MM.1S (cell line): Measurements from ENCODE around the gene STK32C.
"Not testable (repeated sequence)": the region's sequence is repeated elsewhere in the genome, so short reads cannot be mapped to it uniquely, and the experiment has no call there.

ENCODE experiments used
- DNase-seq: peaks from one replicate; pipeline ENCODE4 v3.0.0-alpha.2; 2015
- H2AFZ ChIP-seq: fragments of 300-600 bp; sonication (generic); 2 replicates; pipeline ENCODE4 v1.6.0; 2016; ENCODE audit warnings: antibody characterized with exemption, low read length
- H3F3A ChIP-seq: fragments of 300-600 bp; sonication (generic); 2 replicates; pipeline ENCODE4 v1.6.1; 2016; ENCODE audit warnings: mild to moderate bottlenecking, antibody characterized with exemption, low read length, moderate library complexity, mixed read lengths; ENCODE audit not compliant: insufficient read depth
- H3K27ac ChIP-seq: fragments of 300-600 bp; sonication (generic); 2 replicates; pipeline ENCODE4 v1.5.1; 2016; ENCODE audit warnings: mild to moderate bottlenecking, low read length
- H3K27me3 ChIP-seq: fragments of 300-600 bp; sonication (generic); replicated peaks from 2 replicates; pipeline ENCODE4 v1.6.0; 2016; ENCODE audit warnings: low read length; ENCODE audit not compliant: insufficient read depth
- H3K36me3 ChIP-seq: fragments of 300-600 bp; sonication (generic); replicated peaks from 2 replicates; pipeline ENCODE4 v1.6.1; 2016; ENCODE audit warnings: mild to moderate bottlenecking, low read length, mixed read lengths; ENCODE audit not compliant: insufficient read depth
- H3K4me1 ChIP-seq: fragments of 300-600 bp; sonication (generic); 2 replicates; pipeline ENCODE4 v1.6.1; 2016; ENCODE audit warnings: low read length, mixed read lengths
- H3K4me2 ChIP-seq: fragments of 300-600 bp; sonication (generic); 2 replicates; pipeline ENCODE4 v1.6.0; 2016; ENCODE audit warnings: low read depth, low read length
- H3K4me3 ChIP-seq: fragments of 300-600 bp; sonication (generic); 2 replicates; pipeline ENCODE4 v1.5.1; 2016; ENCODE audit warnings: low read length, mixed read lengths
- H3K79me2 ChIP-seq: fragments of 300-600 bp; sonication (generic); 2 replicates; pipeline ENCODE4 v1.6.1; 2016; ENCODE audit warnings: mixed run types, low read length, mixed read lengths
- H3K9ac ChIP-seq: fragments of 300-600 bp; sonication (generic); 2 replicates; pipeline ENCODE4 v1.6.1; 2016; ENCODE audit warnings: low read length, mixed read lengths
- H3K9me2 ChIP-seq: fragments of 300-600 bp; sonication (generic); replicated peaks from 2 replicates; pipeline ENCODE4 v1.6.1; 2016; ENCODE audit warnings: mild to moderate bottlenecking, low read length, mixed read lengths; ENCODE audit not compliant: insufficient read depth
- H3K9me3 ChIP-seq: fragments of 300-600 bp; sonication (generic); replicated peaks from 2 replicates; pipeline ENCODE4 v1.6.1; 2016; ENCODE audit warnings: mild to moderate bottlenecking, low read length, mixed read lengths; ENCODE audit not compliant: insufficient read depth
- H4K20me1 ChIP-seq: fragments of 300-600 bp; sonication (generic); 2 replicates; pipeline ENCODE4 v1.6.1; 2016; ENCODE audit warnings: mild to moderate bottlenecking, low read length, moderate library complexity, mixed read lengths; ENCODE audit not compliant: insufficient read depth
- EZH2 ChIP-seq: fragments of 300-600 bp; sonication (generic); optimal IDR thresholded peaks from 2 replicates; pipeline ENCODE3; 2017; ENCODE audit warnings: low read depth, mild to moderate bottlenecking, antibody characterized with exemption, low read length, mixed read lengths
- EZH2phosphoT487 ChIP-seq: fragments of 300-600 bp; sonication (generic); IDR thresholded peaks from 2 replicates; pipeline ENCODE4 v1.6.1; 2018; ENCODE audit warnings: antibody characterized with exemption, low read length
- TF ChIP-seq, protein P1 (sequence below): fragments of 300-600 bp; sonication (generic); IDR thresholded peaks from 2 replicates; pipeline ENCODE4 v1.5.1; 2016; ENCODE audit warnings: antibody characterized with exemption, low read length, mixed read lengths

Gene STK32C

DNA sequence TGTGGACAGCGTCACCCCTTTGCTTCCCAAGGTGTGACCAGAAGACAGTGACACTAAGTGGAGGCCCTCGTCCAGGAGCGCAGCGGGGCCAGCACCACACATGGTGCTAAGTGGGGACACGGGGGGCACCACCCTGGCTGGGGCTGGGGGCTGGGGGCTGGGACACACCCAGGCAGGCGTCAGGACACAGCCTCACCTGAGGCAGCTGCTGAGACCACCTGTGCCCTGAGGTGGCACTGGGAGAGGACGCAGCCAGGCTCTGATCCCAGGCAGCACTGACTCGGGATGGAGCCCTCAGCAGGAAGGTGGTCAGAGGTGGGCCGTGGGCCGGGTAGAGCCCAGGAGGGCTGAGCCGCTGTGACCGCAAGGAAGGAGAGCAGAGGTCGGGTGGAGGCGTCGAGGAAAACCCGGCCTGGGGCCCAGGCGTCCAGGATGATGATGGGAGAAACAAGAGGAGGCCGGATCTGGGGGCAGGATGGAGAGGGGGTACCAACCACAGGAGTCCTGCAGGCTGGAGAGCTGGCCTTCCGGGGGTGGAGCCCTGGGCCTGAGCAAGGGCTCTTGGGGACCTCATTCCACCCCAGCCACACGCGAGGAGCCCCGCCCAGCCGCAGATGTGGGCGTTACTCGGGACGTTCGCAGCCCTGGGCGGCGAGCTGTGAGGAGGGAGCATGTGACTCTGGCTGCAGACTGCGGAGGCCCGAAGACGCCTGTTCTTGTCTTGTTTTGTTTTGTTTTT is 46.8 kb upstream of the STK32C start:
- TF ChIP-seq, protein P1, sequence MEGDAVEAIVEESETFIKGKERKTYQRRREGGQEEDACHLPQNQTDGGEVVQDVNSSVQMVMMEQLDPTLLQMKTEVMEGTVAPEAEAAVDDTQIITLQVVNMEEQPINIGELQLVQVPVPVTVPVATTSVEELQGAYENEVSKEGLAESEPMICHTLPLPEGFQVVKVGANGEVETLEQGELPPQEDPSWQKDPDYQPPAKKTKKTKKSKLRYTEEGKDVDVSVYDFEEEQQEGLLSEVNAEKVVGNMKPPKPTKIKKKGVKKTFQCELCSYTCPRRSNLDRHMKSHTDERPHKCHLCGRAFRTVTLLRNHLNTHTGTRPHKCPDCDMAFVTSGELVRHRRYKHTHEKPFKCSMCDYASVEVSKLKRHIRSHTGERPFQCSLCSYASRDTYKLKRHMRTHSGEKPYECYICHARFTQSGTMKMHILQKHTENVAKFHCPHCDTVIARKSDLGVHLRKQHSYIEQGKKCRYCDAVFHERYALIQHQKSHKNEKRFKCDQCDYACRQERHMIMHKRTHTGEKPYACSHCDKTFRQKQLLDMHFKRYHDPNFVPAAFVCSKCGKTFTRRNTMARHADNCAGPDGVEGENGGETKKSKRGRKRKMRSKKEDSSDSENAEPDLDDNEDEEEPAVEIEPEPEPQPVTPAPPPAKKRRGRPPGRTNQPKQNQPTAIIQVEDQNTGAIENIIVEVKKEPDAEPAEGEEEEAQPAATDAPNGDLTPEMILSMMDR: no peak
- no peak for TF ChIP-seq EZH2phosphoT487
- TF ChIP-seq EZH2: no peak
- H3K4me2 ChIP-seq: no peak overlapping the region

DNA sequence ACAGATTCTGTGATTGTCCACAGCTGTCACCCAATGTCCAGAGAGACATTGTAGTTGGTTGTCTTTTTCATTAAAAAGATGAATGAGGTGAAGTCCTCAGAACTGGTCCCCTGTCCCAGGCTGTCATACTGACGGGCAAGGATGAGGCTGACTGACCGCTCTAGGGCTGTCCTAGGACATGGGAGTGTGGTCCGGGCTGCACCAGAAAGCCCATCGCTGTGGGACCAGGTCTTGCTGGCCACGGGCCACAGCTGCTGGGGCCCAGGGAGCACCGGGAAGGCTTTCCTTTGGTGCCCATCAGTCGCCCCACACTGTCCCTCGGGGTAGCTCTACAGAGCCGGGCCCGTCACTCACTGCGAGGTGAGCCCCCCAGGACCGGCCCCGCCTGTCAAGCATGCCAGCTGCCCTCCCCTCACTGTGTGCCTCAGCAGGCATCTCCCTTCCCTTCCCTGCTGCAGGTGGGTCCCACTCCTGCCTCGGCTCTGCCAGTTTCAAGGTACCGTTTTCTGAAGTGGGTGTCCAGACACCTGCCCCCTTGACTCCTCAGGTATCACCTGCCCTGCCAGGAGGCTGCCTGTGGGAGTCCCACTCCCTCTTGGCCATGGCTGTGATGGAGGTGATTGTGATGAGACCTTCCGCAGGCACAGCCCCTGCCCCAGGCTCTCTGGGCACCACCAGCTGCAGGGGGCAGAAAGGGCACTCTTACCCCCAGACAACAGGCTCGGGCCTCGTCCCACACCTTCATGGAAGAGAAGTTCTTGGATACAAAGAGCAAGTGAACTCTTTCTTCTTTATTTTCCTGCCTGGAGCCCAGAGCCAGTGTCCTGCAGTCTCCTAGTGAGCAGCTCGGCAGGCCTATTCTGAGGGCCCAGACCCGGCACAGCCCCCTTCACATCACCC is 46.0 kb upstream of the STK32C start:
- H3K36me3 ChIP-seq: no peaks in the 10 kb centered on the region
- no peak for DNase-seq
- H3F3A ChIP-seq: no peaks in the 10 kb centered on the region
- H2AFZ ChIP-seq: no peak overlapping the region
- no peak overlapping the region for H3K27ac ChIP-seq
- H4K20me1 ChIP-seq: no peaks in the 10 kb centered on the region
- no peak overlapping the region for H3K9ac ChIP-seq
- TF ChIP-seq EZH2phosphoT487: no peak
- TF ChIP-seq EZH2: no peak
- TF ChIP-seq, protein P1: no peak
- no peak overlapping the region for H3K4me2 ChIP-seq
- H3K4me1 ChIP-seq: no peaks in the 10 kb centered on the region
- H3K4me3 ChIP-seq: no peak overlapping the region
- H3K9me3 ChIP-seq: no peaks in the 10 kb centered on the region
- H3K79me2 ChIP-seq: no peaks in the 10 kb centered on the region
- 0 out of 2 replicates have a peak, but pooled peaks cover 7% of the 10 kb centered on the region for H3K27me3 ChIP-seq
- H3K9me2 ChIP-seq: no peaks in the 10 kb centered on the region

More for the DNA sequence above, 46.8 kb upstream of the STK32C start:
- H2AFZ ChIP-seq: no peak overlapping the region
- no peak for DNase-seq
- H3K27ac ChIP-seq: no peak overlapping the region
- H3K9ac ChIP-seq: no peak overlapping the region
- H3K36me3 ChIP-seq: no peaks in the 10 kb centered on the region
- no peaks in the 10 kb centered on the region for H3K4me1 ChIP-seq
- H3F3A ChIP-seq: no peaks in the 10 kb centered on the region
- H4K20me1 ChIP-seq: no peaks in the 10 kb centered on the region
- 0 out of 2 replicates have a peak, but pooled peaks cover 7% of the 10 kb centered on the region for H3K27me3 ChIP-seq
- no peaks in the 10 kb centered on the region for H3K9me2 ChIP-seq
- H3K9me3 ChIP-seq: no peaks in the 10 kb centered on the region
- no peaks in the 10 kb centered on the region for H3K79me2 ChIP-seq
- no peak overlapping the region for H3K4me3 ChIP-seq

DNA sequence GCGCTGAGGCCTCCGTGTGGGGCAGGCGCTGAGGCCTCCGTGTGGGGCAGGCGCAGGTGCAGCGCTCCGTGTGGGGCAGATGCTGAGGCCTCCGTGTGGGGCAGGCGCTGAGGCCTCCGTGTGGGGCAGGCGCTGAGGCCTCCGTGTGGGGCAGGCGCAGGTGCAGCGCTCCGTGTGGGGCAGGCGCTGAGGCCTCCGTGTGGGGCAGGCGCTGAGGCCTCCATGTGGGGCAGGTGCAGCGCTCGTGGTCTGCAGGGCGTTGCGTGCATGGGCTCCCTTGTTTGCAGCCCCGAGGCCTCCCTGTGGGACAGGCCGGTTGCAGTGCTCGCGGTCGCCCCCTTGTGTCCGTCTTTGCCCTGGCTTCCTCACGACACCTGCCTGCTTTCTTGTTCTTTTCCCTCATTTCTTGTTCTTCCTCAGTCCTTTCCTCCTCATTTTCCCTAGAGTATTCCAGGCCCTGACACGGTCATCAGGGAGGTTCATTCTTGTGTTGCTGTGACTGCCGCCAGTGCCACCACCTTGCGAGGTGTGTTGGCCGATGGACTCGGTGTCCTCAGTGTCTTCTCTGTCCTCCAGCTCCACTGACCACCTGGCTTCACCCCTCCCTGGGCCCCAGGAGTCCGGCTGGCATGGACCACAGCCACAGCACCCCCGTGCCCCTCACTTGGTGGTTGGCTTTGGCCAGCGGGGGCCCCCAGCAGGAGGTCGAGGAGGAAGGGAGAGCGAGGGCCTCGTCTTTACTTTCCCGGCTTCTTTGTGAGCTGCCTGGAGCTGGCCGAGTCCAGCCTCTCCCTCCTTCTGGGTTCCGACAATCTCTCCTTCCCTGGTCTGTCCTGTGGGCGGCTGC is 44.9 kb upstream of the STK32C start:
- not testable (repeated sequence) for H3F3A ChIP-seq, H2AFZ ChIP-seq, H3K9me2 ChIP-seq, H3K9ac ChIP-seq, H3K27ac ChIP-seq, H3K4me2 ChIP-seq, H3K9me3 ChIP-seq, H3K4me1 ChIP-seq, H3K4me3 ChIP-seq, H3K36me3 ChIP-seq, H4K20me1 ChIP-seq, H3K79me2 ChIP-seq, H3K27me3 ChIP-seq
- TF ChIP-seq, protein P1: peak; percentile 53
- peak; percentile 26 for DNase-seq
